ENCODE results near the gene ZNF674. TPM values are rescaled to one million over a fixed set of nuclear protein-coding genes. Genes with fewer than 3 reads are reported as not detected.

The ZNF674 gene
- total and polyA plus RNA-seq, 2 donors (not counting 1 experiment from before 2014, with no cell fraction given) = 0.84 to 2.3 TPM

GRCh38 chrX:46575586-46575985 is 30.4 kb upstream of the ZNF674 start:
- POLR2A ChIA-PET = interaction anchor here (0.6 to 1.4 kb wide), 2 partner anchors 9 to 51 kb away, joined by 3 to 4 read pairs; no protein-coding TSS in a partner anchor
- Histone ChIP-seq H3K9ac (ENCODE audit: low read length) (peak overlapping the region; percentile 32), H3K27ac (ENCODE audit: low read length in 2 of 2) (no peak overlapping the region), H4K20me1 (ENCODE audit: control insufficient read depth, insufficient read depth, low read length, poor library complexity, severe bottlenecking) (no peaks in the 10 kb centered on the region), H3K36me3 (replicated peaks in 1 of 2; ENCODE audit: control extremely low read depth in 1 of 2, control insufficient read depth in 1 of 2, extremely low read depth in 1 of 2, insufficient read depth in 2 of 2, low read length in 1 of 2) (no peaks in the 10 kb centered on the region), H3K79me2 (ENCODE audit: control insufficient read depth, insufficient read depth, low read length) (no peaks in the 10 kb centered on the region), H3K9me3 (ENCODE audit: control extremely low read depth in 1 of 3, control insufficient read depth in 2 of 3, insufficient read depth in 1 of 3, low read length in 2 of 3) (no peaks in the 10 kb centered on the region), H3K4me1 (ENCODE audit: control insufficient read depth in 2 of 2, insufficient read depth in 2 of 2, low read length in 2 of 2) (peaks cover 17 to 35% of the 10 kb centered on the region in 2 donors), H3K27me3 (replicated peaks in 1 of 4; ENCODE audit: control extremely low read depth in 1 of 4, control insufficient read depth in 3 of 4, insufficient read depth in 4 of 4, low read length in 3 of 4) (peaks cover 0 to 5% (median 0%) of the 10 kb centered on the region in 4 experiments), H3K4me3 (ENCODE audit: control extremely low read depth in 1 of 5, extremely low read depth in 1 of 5, insufficient read depth in 1 of 5, low read depth in 2 of 5, low read length in 4 of 5) (peak overlapping the region in 4 of 5 experiments; percentile 33 to 63 (median 50)), H2AFZ (ENCODE audit: insufficient read depth, low read depth, low read length, poor library complexity, severe bottlenecking) (peak overlapping the region; percentile 81), H3K4me2 (replicated peaks; ENCODE audit: low read depth, low read length, poor library complexity, severe bottlenecking) (peak overlapping the region; percentile 68)
- 24% methylated on average over 5 of the region's 6 CpGs for WGBS (ENCODE audit: insufficient coverage)
- DNase-seq (no peak), ATAC-seq (ENCODE audit: low read depth) (no peak)
- H3K27me3 Mint-ChIP-seq = no peaks in the 10 kb centered on the region
- peak overlapping the region; percentile 72 for H3K4me3 Mint-ChIP-seq
- H3K27ac Mint-ChIP-seq = peak overlapping the region; percentile 15
- H3K9me3 Mint-ChIP-seq (ENCODE audit: insufficient read depth) = no peaks in the 10 kb centered on the region
- peaks cover 37% of the 10 kb centered on the region for H3K4me1 Mint-ChIP-seq
- TF ChIP-seq, protein P1, sequence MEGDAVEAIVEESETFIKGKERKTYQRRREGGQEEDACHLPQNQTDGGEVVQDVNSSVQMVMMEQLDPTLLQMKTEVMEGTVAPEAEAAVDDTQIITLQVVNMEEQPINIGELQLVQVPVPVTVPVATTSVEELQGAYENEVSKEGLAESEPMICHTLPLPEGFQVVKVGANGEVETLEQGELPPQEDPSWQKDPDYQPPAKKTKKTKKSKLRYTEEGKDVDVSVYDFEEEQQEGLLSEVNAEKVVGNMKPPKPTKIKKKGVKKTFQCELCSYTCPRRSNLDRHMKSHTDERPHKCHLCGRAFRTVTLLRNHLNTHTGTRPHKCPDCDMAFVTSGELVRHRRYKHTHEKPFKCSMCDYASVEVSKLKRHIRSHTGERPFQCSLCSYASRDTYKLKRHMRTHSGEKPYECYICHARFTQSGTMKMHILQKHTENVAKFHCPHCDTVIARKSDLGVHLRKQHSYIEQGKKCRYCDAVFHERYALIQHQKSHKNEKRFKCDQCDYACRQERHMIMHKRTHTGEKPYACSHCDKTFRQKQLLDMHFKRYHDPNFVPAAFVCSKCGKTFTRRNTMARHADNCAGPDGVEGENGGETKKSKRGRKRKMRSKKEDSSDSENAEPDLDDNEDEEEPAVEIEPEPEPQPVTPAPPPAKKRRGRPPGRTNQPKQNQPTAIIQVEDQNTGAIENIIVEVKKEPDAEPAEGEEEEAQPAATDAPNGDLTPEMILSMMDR (IDR thresholded peaks at IDR 0.05) = no peak
- TF ChIP-seq EZH2 (IDR thresholded peaks at IDR 0.05; ENCODE audit: borderline replicate concordance, insufficient read depth, low read depth, low read length, poor library complexity, severe bottlenecking) = no peak
- intact Hi-C loops (cut with micrococcal nuclease) = no loop called here
- CTCF ChIA-PET = interaction anchor here (0.6 to 1.0 kb wide), 2 partner anchors 13 to 100 kb away, joined by 3 to 4 read pairs; no protein-coding TSS in a partner anchor

GRCh38 chrX:46574774-46575381 is 29.7 kb upstream of the ZNF674 start:
- H3K9me3 Mint-ChIP-seq (ENCODE audit: insufficient read depth) = no peaks in the 10 kb centered on the region
- peak overlapping the region; percentile 51 for H3K9ac ChIP-seq (ENCODE audit: low read length)
- H3K27ac ChIP-seq (ENCODE audit: low read length in 2 of 2) = no peak overlapping the region
- no peaks in the 10 kb centered on the region for H3K79me2 ChIP-seq (ENCODE audit: control insufficient read depth, insufficient read depth, low read length)
- TF ChIP-seq, protein P1 (IDR thresholded peaks at IDR 0.05) = no peak
- TF ChIP-seq EZH2 (IDR thresholded peaks at IDR 0.05; ENCODE audit: borderline replicate concordance, insufficient read depth, low read depth, low read length, poor library complexity, severe bottlenecking) = no peak
- H3K9me3 ChIP-seq (ENCODE audit: control extremely low read depth in 1 of 3, control insufficient read depth in 2 of 3, insufficient read depth in 1 of 3, low read length in 2 of 3) = no peaks in the 10 kb centered on the region
- WGBS (ENCODE audit: insufficient coverage) = 2% methylated on average over 89 of the region's 90 CpGs
- ATAC-seq (ENCODE audit: low read depth) (no peak), DNase-seq (peak; percentile 69)
- H3K27ac Mint-ChIP-seq = peak overlapping the region; percentile 89
- ChIA-PET CTCF (no interaction called here), POLR2A (interaction anchor here (1.4 kb wide), 1 partner anchor 52 kb away, joined by 4 read pairs; no protein-coding TSS in a partner anchor)
- H3K27me3 ChIP-seq (replicated peaks in 1 of 4; ENCODE audit: control extremely low read depth in 1 of 4, control insufficient read depth in 3 of 4, insufficient read depth in 4 of 4, low read length in 3 of 4) = peaks cover 0 to 5% (median 0%) of the 10 kb centered on the region in 4 experiments
- no peaks in the 10 kb centered on the region for H3K27me3 Mint-ChIP-seq
- H3K4me2 ChIP-seq (replicated peaks; ENCODE audit: low read depth, low read length, poor library complexity, severe bottlenecking) = peak overlapping the region; percentile 68
- peak overlapping the region; percentile 15 to 64 (median 57) for H3K4me3 ChIP-seq (ENCODE audit: control extremely low read depth in 1 of 5, extremely low read depth in 1 of 5, insufficient read depth in 1 of 5, low read depth in 2 of 5, low read length in 4 of 5)
- H3K36me3 ChIP-seq (replicated peaks in 1 of 2; ENCODE audit: control extremely low read depth in 1 of 2, control insufficient read depth in 1 of 2, extremely low read depth in 1 of 2, insufficient read depth in 2 of 2, low read length in 1 of 2) = no peaks in the 10 kb centered on the region
- peaks cover 37% of the 10 kb centered on the region for H3K4me1 Mint-ChIP-seq
- intact Hi-C loops (cut with micrococcal nuclease) = loop anchor here (1.0 to 5.0 kb wide), 2 partner anchors 30 to 52 kb away; partner anchors contain the start of gene ZNF674
- peaks cover 17 to 35% of the 10 kb centered on the region in 2 donors for H3K4me1 ChIP-seq (ENCODE audit: control insufficient read depth in 2 of 2, insufficient read depth in 2 of 2, low read length in 2 of 2)
- no peaks in the 10 kb centered on the region for H4K20me1 ChIP-seq (ENCODE audit: control insufficient read depth, insufficient read depth, low read length, poor library complexity, severe bottlenecking)
- peak overlapping the region; percentile 82 for H3K4me3 Mint-ChIP-seq
- peak overlapping the region; percentile 81 for H2AFZ ChIP-seq (ENCODE audit: insufficient read depth, low read depth, low read length, poor library complexity, severe bottlenecking)
